Mesenchymal stem cell (in vitro differentiated cells and primary cell): Measurements from ENCODE around the gene TM7SF2.

Source experiments
- DNase-seq: peaks from one replicate; pipeline ENCODE4 v3.0.0-alpha.2; 2013
- H2AFZ ChIP-seq: one replicate; pipeline ENCODE4 v1.6.1; 2013; ENCODE audit warnings: low read depth, mild to moderate bottlenecking, control low read depth, inconsistent platforms, low read length, moderate library complexity
- H2AK5ac ChIP-seq: 2 replicates; pipeline ENCODE4 v1.6.1; 2013; ENCODE audit warnings: low read length, moderate library complexity, mild to moderate bottlenecking, inconsistent platforms; ENCODE audit not compliant: severe bottlenecking
- H2BK120ac ChIP-seq: one replicate; pipeline ENCODE4 v1.6.1; 2013; ENCODE audit warnings: low read depth, mild to moderate bottlenecking, inconsistent platforms, low read length, moderate library complexity
- H2BK12ac ChIP-seq, 2 experiments: one replicate each; pipeline ENCODE4 v1.6.1; 2013; ENCODE audit warnings: inconsistent platforms in 2 of 2, low read length in 2 of 2, mild to moderate bottlenecking in 2 of 2, moderate library complexity in 2 of 2, control low read depth in 1 of 2
- H2BK15ac ChIP-seq: one replicate; pipeline ENCODE4 v1.6.1; 2013; ENCODE audit warnings: mild to moderate bottlenecking, low read depth, inconsistent platforms; ENCODE audit not compliant: poor library complexity, severe bottlenecking
- H2BK5ac ChIP-seq: 2 replicates; pipeline ENCODE4 v1.6.1; 2013; ENCODE audit warnings: low read depth, mild to moderate bottlenecking, low read length, control low read depth, inconsistent platforms; ENCODE audit not compliant: poor library complexity, severe bottlenecking
- H3K14ac ChIP-seq, 2 experiments: one replicate each; pipeline ENCODE4 v1.6.1; 2013; ENCODE audit warnings: inconsistent platforms in 2 of 2, low read length in 2 of 2, control low read depth in 1 of 2, mild to moderate bottlenecking in 1 of 2, moderate library complexity in 1 of 2
- H3K18ac ChIP-seq, 2 experiments: one replicate each; pipeline ENCODE4 v1.6.1; 2013; ENCODE audit warnings: inconsistent platforms in 2 of 2, low read length in 2 of 2, control low read depth in 1 of 2, low read depth in 1 of 2, mild to moderate bottlenecking in 1 of 2
- H3K23ac ChIP-seq, 2 experiments: one replicate each; pipeline ENCODE4 v1.6.1; 2013; ENCODE audit warnings: inconsistent platforms in 2 of 2, low read length in 2 of 2, mild to moderate bottlenecking in 2 of 2, moderate library complexity in 2 of 2, control low read depth in 1 of 2
- H3K27ac ChIP-seq: 2 replicates; pipeline ENCODE4 v1.5.1; 2013; ENCODE audit warnings: mild to moderate bottlenecking, moderate library complexity, low read length, control low read depth, inconsistent platforms; ENCODE audit not compliant: poor library complexity, severe bottlenecking
- H3K27me3 ChIP-seq, 2 experiments: 2 replicates each; pipeline versions ENCODE4 v1.6.1 to v1.7.0; 2013; ENCODE audit warnings: low read length in 2 of 2, mild to moderate bottlenecking in 2 of 2, moderate library complexity in 2 of 2, control low read depth in 1 of 2, inconsistent platforms in 1 of 2; ENCODE audit not compliant: control insufficient read depth in 1 of 2, insufficient read depth in 1 of 2
- H3K36me3 ChIP-seq, 2 experiments: 2 replicates each; pipeline versions ENCODE4 v1.6.1 to v1.7.0; 2013; ENCODE audit warnings: low read length in 2 of 2, control low read depth in 1 of 2, inconsistent platforms in 1 of 2, low read depth in 1 of 2, mild to moderate bottlenecking in 1 of 2; ENCODE audit not compliant: insufficient read depth in 2 of 2, control insufficient read depth in 1 of 2
- H3K4ac ChIP-seq, 2 experiments: one replicate each; pipeline ENCODE4 v1.6.1; 2013; ENCODE audit warnings: inconsistent platforms in 2 of 2, low read length in 2 of 2, mild to moderate bottlenecking in 2 of 2, moderate library complexity in 2 of 2, control low read depth in 1 of 2, low read depth in 1 of 2
- H3K4me1 ChIP-seq: 2 replicates; pipeline ENCODE4 v1.6.1; 2013; ENCODE audit warnings: low read depth, low read length, control low read depth; ENCODE audit not compliant: control insufficient read depth, insufficient read depth
- H3K4me2 ChIP-seq: 2 replicates; pipeline ENCODE4 v1.6.1; 2013; ENCODE audit warnings: low read length, mild to moderate bottlenecking, inconsistent platforms; ENCODE audit not compliant: poor library complexity, severe bottlenecking
- H3K4me3 ChIP-seq, 2 experiments: 2 replicates each; pipeline versions ENCODE4 v1.5.1 to v1.7.0; 2013; ENCODE audit warnings: low read length in 2 of 2, mild to moderate bottlenecking in 2 of 2, control low read depth in 1 of 2, low read depth in 1 of 2; ENCODE audit not compliant: insufficient read depth in 1 of 2
- H3K79me1 ChIP-seq: replicated peaks from 2 replicates; pipeline ENCODE4 v1.6.1; 2013; ENCODE audit warnings: mild to moderate bottlenecking, control low read depth, low read length, inconsistent platforms; ENCODE audit not compliant: poor library complexity, severe bottlenecking
- H3K9ac ChIP-seq: 2 replicates; pipeline ENCODE4 v1.7.0; 2013; ENCODE audit warnings: mild to moderate bottlenecking, low read length, moderate library complexity
- H3K9me3 ChIP-seq: 2 replicates; pipeline ENCODE4 v1.7.0; 2013; ENCODE audit warnings: mild to moderate bottlenecking, low read length; ENCODE audit not compliant: control insufficient read depth
- H4K8ac ChIP-seq: one replicate; pipeline ENCODE4 v1.6.1; 2013; ENCODE audit warnings: inconsistent platforms, mild to moderate bottlenecking, low read length, moderate library complexity
- H4K91ac ChIP-seq: one replicate; pipeline ENCODE4 v1.6.1; 2013; ENCODE audit warnings: mild to moderate bottlenecking, low read length, inconsistent platforms
- WGBS: methylation state at CpG from one replicate; pipeline ENCODE4 v1.1.7; 2013; ENCODE audit warnings: mixed read lengths; 5-methylcytosine and 5-hydroxymethylcytosine counted together

TM7SF2 gene

DNA sequence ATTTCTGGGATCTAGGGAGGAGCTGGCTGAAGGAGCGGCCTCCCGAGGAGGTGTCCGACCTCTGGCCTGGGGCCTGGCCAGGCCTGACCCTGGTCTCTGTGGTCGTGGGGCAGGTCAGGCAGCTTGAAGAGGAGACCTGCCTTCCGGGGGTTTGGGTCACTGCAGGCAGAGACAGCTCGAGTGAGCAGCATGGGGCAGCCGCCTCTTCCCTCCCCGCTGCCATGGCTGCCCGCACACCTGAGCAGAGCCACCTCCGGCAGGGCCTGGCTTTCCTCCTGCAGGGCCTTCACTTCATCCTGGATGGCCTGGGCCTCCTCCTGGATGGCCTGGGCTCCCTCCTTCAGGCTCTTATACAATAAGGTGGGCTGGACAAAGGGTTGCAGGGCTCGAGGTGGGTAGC is 45.4 kb upstream of the TM7SF2 start:
- no peak overlapping the region for H2BK120ac ChIP-seq
- no peaks in the 10 kb centered on the region for H3K9me3 ChIP-seq
- no peak for DNase-seq
- no peak overlapping the region for H3K9ac ChIP-seq
- H3K4me2 ChIP-seq, result no peak overlapping the region
- H2AK5ac ChIP-seq, result no peak overlapping the region
- H3K18ac ChIP-seq, result no peak overlapping the region
- no peak overlapping the region for H3K4me3 ChIP-seq
- H3K27ac ChIP-seq, result no peak overlapping the region
- 80% methylated on average over 11 of the region's 11 CpGs for WGBS
- H3K14ac ChIP-seq, result no peak overlapping the region
- no peak overlapping the region for H2BK12ac ChIP-seq
- H3K23ac ChIP-seq, result no peak overlapping the region
- H3K79me1 ChIP-seq, result no peaks in the 10 kb centered on the region
- H3K27me3 ChIP-seq, result peaks cover 3 to 12% of the 10 kb centered on the region in 2 experiments
- no peak overlapping the region for H4K8ac ChIP-seq
- no peak overlapping the region for H3K4ac ChIP-seq
- H2BK5ac ChIP-seq, result no peak overlapping the region
- no peaks in the 10 kb centered on the region for H3K36me3 ChIP-seq
- H4K91ac ChIP-seq, result no peak overlapping the region
- H3K4me1 ChIP-seq, result no peaks in the 10 kb centered on the region
- H2AFZ ChIP-seq, result no peak overlapping the region
- H2BK15ac ChIP-seq, result no peak overlapping the region

DNA sequence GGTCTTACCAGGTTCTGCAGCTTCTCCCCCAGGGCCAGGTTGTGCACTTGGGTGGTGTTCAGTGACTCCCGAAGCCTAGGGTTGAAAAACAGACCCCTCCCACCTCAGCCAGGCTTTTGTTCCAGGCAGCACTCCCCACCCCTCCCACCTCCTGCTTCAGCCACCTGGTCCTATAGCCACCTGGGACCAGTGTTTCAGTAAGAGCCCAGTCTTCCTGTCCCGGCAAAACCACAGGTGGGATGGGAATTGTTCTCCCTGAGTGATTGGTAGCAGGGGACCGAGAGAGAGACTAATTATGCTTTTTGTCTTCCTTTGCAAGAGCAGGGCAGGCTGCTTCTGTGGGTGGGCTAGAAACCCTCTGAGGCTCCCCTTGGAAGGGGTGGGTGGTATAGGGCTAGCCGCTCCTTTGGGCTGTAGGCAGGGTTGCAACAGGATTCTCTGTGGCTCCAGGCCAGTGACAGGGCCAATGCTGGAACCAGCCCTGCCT is 44.8 kb upstream of the TM7SF2 start:
- no peaks in the 10 kb centered on the region for H3K4me1 ChIP-seq
- H2BK15ac ChIP-seq, result no peak overlapping the region
- no peak overlapping the region for H3K9ac ChIP-seq
- no peak overlapping the region for H2BK5ac ChIP-seq
- WGBS, result 80% methylated on average over 4 of the region's 4 CpGs
- no peak overlapping the region for H3K4ac ChIP-seq
- no peak overlapping the region for H2AFZ ChIP-seq
- no peaks in the 10 kb centered on the region for H3K9me3 ChIP-seq
- no peak for DNase-seq
- no peaks in the 10 kb centered on the region for H3K36me3 ChIP-seq
- no peaks in the 10 kb centered on the region for H3K79me1 ChIP-seq
- no peak overlapping the region for H3K27ac ChIP-seq
- no peak overlapping the region for H2BK12ac ChIP-seq
- H3K18ac ChIP-seq, result no peak overlapping the region
- peaks cover 3 to 12% of the 10 kb centered on the region in 2 experiments for H3K27me3 ChIP-seq
- H2AK5ac ChIP-seq, result no peak overlapping the region
- no peak overlapping the region for H3K4me2 ChIP-seq
- H4K8ac ChIP-seq, result no peak overlapping the region
- no peak overlapping the region for H3K14ac ChIP-seq
- H3K23ac ChIP-seq, result no peak overlapping the region
- no peak overlapping the region for H4K91ac ChIP-seq
- H2BK120ac ChIP-seq, result no peak overlapping the region
- H3K4me3 ChIP-seq, result no peak overlapping the region

DNA sequence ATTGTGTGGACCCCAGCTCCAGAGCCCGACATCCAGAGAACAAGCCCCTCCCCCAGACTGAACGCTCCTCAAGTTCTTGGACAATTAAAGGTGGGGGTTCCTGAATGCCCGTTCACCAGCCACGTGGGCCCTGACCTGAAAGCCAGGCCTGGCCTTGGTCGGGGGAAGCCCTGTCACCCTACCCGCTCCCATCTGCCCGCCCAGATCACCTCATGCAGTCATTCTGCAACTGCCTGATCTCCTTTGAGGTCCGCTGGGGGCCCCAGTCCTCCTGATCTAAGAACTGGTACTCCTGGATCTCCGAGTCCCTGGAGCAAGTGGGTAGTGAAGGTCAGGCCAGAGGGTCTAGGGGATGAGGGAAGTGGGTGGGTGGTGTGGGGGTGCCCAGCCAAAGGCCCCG is 44.2 kb upstream of the TM7SF2 start:
- no peak for DNase-seq
- H4K91ac ChIP-seq, result no peak overlapping the region
- no peak overlapping the region for H3K9ac ChIP-seq
- no peak overlapping the region for H2BK120ac ChIP-seq
- no peak overlapping the region for H3K27ac ChIP-seq
- H2BK12ac ChIP-seq, result no peak overlapping the region
- WGBS, result 81% methylated on average over 8 of the region's 10 CpGs
- H3K4me1 ChIP-seq, result no peaks in the 10 kb centered on the region
- no peaks in the 10 kb centered on the region for H3K79me1 ChIP-seq
- H2BK5ac ChIP-seq, result no peak overlapping the region
- no peak overlapping the region for H3K4me3 ChIP-seq
- no peaks in the 10 kb centered on the region for H3K9me3 ChIP-seq
- H3K4ac ChIP-seq, result no peak overlapping the region
- no peak overlapping the region for H3K18ac ChIP-seq
- no peak overlapping the region for H3K14ac ChIP-seq
- H2BK15ac ChIP-seq, result no peak overlapping the region
- no peak overlapping the region for H2AFZ ChIP-seq
- no peak overlapping the region for H3K23ac ChIP-seq
- H2AK5ac ChIP-seq, result no peak overlapping the region
- peaks cover 3 to 9% of the 10 kb centered on the region in 2 experiments for H3K27me3 ChIP-seq
- no peak overlapping the region for H4K8ac ChIP-seq
- no peaks in the 10 kb centered on the region for H3K36me3 ChIP-seq
- no peak overlapping the region for H3K4me2 ChIP-seq

DNA sequence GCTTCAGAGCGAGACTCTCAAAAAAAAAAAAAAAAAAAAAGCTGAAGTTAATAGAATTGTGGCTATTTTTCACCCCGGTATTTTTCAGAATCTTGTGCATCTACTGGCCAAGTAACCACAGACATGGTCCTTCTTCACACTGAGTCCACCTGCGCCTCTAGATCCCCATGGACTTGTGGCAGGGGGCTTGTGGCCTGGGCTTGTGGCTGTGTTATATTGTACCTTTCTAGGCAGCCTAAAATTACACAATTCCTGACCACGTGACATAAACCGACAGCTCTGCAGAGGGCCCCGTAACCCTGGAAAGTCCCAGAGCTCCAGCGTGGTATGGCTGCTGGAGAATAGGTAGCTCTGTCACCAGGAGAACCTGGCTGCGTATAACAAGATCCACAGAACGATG is 42.5 kb upstream of the TM7SF2 start:
- Histone ChIP-seq H3K4me2 (no peak overlapping the region), H2AFZ (no peak overlapping the region)

More for the DNA sequence above, 42.5 kb upstream of the TM7SF2 start:
- Histone ChIP-seq H2BK12ac (no peak overlapping the region), H3K23ac (no peak overlapping the region), H3K27ac (no peak overlapping the region), H3K4me1 (no peaks in the 10 kb centered on the region), H3K27me3 (peaks cover 0 to 8% of the 10 kb centered on the region in 2 experiments), H2BK5ac (no peak overlapping the region), H3K4me3 (no peak overlapping the region), H4K8ac (no peak overlapping the region), H3K36me3 (no peaks in the 10 kb centered on the region), H3K4ac (no peak overlapping the region), H3K14ac (no peak overlapping the region), H3K9me3 (no peaks in the 10 kb centered on the region), H3K79me1 (no peaks in the 10 kb centered on the region), H2AK5ac (no peak overlapping the region), H4K91ac (no peak overlapping the region), H3K9ac (no peak overlapping the region), H2BK15ac (no peak overlapping the region), H2BK120ac (no peak overlapping the region), H3K18ac (no peak overlapping the region)
- WGBS, result 65% methylated on average over 6 of the region's 9 CpGs
- DNase-seq, result peak; percentile 47
